VCaP (cell line): ENCODE measurements around the gene ARID1B.

Source experiments
- H3K27ac ChIP-seq: fragments of 450-650 bp; 2 replicates; pipeline ENCODE4 v1.5.1; 2017
- TF ChIP-seq, protein P1 (sequence below): fragments of 450-650 bp; conservative IDR thresholded peaks from 2 replicates; pipeline ENCODE4 v1.5.1; 2017; ENCODE audit warnings: mild to moderate bottlenecking, moderate library complexity

The ARID1B gene

DNA sequence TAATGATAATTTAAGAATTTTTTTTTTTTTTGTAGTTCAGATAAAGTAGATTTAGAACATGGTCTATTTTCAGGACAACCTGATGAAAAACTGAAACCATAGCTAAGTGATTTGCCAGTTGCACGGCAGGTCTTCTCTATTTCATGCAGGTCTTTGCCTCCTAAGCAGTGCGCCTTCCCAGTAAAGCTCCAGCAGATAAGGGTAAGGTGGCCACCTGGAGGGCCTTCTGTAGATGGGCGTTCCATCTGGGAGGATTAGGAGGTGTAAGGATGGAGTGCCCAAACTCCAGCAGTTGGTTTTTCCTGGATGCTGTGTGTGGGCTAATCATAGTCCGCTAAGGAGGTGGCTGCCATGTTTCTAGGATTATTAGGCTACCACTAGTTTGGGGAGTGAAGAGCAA lies 107.1 kb downstream of the ARID1B start:
- peak overlapping the region; percentile 89 for H3K27ac ChIP-seq
- TF ChIP-seq, protein P1, sequence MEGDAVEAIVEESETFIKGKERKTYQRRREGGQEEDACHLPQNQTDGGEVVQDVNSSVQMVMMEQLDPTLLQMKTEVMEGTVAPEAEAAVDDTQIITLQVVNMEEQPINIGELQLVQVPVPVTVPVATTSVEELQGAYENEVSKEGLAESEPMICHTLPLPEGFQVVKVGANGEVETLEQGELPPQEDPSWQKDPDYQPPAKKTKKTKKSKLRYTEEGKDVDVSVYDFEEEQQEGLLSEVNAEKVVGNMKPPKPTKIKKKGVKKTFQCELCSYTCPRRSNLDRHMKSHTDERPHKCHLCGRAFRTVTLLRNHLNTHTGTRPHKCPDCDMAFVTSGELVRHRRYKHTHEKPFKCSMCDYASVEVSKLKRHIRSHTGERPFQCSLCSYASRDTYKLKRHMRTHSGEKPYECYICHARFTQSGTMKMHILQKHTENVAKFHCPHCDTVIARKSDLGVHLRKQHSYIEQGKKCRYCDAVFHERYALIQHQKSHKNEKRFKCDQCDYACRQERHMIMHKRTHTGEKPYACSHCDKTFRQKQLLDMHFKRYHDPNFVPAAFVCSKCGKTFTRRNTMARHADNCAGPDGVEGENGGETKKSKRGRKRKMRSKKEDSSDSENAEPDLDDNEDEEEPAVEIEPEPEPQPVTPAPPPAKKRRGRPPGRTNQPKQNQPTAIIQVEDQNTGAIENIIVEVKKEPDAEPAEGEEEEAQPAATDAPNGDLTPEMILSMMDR, result no peak

DNA sequence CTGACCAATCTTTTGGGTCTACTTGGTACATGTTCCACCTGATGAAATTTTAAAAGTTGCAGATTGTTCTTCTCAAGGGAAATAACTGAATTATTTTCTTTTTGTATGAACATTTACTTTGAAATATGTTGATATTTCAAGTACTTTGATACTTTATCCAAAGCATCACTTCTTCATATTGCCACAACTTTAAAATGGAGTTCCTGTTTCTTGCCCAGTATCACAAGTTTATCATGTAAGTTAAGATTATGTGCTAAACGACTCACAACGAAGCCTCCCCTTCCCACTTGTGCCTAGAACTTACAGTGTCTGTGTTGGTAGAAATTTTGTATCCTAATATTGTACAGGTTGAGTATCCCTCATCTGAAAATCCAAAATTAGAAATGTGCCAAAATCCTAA lies 108.4 kb downstream of the ARID1B start:
- TF ChIP-seq, protein P1, result no peak
- H3K27ac ChIP-seq, result peak overlapping the region; percentile 89; the same call in 1 of the 2 replicates

DNA sequence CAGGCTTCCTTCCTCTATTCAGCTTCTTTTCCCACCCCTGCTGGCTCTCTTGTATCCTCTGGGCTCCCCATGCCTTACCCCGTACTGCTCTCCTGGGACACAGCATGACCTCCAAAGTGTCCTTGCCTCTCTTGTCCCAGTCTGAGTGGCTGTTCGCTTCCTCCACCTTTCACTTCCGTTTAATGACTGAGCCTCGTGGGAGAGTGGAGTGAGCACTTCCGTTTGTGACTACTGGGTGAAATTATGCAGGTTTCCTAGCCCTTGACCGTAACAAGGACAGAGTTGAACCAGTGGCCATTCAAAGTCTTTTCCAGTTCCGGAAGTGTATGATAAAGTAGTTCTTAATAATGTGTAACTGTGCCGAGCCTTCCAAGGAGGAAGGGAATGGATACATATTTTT lies 109.2 kb downstream of the ARID1B start:
- no peak overlapping the region for H3K27ac ChIP-seq
- TF ChIP-seq, protein P1, result no peak

DNA sequence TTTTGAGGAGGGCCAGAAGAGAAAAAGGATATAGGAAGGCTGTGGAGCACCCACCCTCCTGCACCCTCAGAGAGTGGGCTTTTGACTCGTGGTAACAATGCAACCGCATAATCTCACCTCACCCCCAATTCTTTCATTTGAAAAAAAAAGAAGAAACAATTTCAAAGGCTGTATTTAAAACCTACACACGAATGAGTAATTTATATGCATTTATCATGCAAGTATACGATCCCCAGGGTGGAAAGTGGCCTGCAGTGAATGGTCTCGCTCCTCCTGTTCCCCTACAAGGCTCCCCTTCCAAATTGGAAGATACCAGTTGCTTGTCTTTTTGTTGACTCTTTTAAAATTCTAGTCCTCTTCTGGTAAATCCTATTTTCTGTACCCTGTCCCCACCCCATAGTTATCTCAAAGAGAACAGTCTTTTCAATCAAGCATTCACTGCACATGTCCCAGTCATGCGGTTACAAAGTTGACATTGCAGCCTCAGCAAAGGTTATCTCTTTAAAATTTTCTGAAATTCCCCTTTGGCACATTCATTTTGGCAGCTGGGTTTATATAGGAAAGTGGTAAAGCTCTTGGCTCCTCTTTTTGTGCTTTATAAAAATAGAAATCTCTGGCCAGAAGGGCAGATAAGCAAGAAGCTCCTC lies 110.6 kb downstream of the ARID1B start:
- TF ChIP-seq, protein P1, result no peak
- no peak overlapping the region for H3K27ac ChIP-seq

DNA sequence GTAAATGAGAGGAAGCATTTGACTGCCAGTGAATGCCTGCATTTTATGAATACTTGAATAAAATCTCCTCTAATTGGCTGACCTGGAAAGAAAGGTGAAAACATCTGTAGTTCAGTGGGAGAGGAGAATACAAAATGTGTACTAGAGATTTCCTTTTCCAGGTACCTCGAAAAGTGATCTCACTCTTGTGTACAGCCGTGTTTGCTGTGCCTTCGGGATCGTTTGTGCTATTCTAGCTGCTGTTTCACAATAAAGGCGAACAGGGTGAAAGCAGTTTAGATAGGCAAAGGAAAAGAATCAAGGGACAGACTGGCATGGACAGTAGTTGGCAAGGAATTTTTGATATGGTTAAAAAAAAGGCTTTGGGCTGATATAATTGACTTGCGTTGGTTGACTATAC lies 112.3 kb downstream of the ARID1B start:
- no peak overlapping the region for H3K27ac ChIP-seq
- TF ChIP-seq, protein P1, result no peak

DNA sequence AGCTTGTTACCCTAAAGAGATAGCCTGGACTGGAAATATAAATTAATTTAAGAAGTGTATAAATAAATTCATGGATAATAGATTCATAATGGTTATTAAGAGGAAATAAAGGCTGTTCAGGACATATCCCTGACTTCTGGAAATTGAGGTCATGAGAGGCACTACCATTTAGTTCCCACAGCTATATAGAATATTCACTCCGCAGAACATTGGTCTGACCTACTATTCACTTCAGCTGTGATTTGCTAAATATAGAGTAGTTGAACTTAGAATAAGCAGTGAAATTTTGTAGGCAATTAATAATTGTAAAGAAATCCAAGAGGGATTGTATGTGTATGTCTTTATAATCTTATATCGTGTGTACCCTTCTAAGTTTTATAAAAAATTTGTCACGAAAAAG lies 112.8 kb downstream of the ARID1B start:
- TF ChIP-seq, protein P1, result no peak

DNA sequence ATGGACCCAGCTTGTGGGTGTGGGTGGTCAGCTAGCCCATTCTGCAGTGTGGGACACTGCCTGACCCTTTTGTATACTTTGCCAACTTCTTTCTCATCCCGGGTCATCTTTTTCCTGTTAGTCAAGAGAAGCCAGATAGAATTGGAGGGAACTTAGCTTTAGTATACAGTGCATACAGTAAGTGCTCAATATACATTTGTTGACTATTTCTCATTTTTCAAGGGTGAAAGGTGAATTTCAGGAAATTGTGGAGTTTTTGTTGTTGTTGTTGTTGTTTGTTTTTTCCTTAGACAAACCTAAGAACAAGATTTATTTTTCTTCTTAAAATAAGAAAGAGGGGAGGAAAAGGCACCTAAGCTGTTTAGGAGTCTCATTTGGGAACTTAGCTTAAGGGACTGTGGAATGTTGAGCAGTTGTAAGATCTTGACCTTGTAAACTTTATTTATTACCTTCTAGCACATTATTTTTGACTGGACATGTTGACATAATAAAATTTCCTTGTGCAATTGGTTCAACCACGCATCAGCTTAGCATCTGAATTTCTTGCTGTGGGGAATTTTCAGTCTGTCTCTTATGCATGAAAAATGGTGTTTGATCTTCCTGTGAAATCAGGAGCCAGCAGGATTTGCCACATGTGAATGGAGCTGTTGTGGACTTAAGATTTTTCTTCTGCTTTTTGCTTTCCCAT lies 113.6 kb downstream of the ARID1B start:
- TF ChIP-seq, protein P1, result no peak
- H3K27ac ChIP-seq, result 0 out of 2 replicates have a peak overlapping the region, but pooled peaks have one; percentile 19

More for the DNA sequence above, 112.8 kb downstream of the ARID1B start:
- no peak overlapping the region for H3K27ac ChIP-seq
